Measurements from ENCODE around the gene CDK5RAP1.

CDK5RAP1 gene

DNA sequence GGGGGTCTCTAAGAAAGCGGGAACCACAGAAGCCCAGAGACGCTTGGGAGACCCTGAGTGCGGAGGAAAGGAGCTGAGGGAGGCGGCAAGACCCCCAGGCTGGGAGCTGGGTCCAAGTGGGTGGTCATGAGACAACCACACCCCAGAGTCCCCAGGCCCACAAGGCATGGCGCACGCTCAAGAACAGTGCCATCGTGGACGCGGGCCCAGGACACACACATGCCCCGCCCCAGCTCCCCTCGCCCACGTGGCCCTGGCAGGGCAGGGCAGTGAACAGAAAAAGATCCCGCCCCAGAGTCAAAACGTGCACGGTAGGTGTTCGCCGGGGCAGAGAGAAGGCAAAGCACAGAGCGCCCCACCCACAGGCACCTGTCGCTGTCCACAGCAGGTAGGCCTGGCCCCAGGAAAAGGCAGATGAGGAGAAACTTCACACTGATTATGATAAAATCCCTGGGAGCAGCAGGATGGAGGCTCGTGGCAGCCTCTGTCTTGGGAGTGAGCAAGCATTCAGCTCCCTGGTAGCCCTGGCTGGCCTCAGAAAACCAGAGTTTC lies 68.3 kb downstream of the CDK5RAP1 start:
- H3K9me2 ChIP-seq (replicated peaks; ENCODE audit: control insufficient read depth, low read length): no peaks in the 10 kb centered on the region
- no peaks in the 10 kb centered on the region for H3F3A ChIP-seq (ENCODE audit: control insufficient read depth, insufficient read depth)
- H4K20me1 ChIP-seq (ENCODE audit: control insufficient read depth, insufficient read depth, low read depth, low read length): no peaks in the 10 kb centered on the region
- no peaks in the 10 kb centered on the region for H3K4me1 ChIP-seq (ENCODE audit: control insufficient read depth, low read length)
- no peak overlapping the region for H3K4me2 ChIP-seq (ENCODE audit: low read length)
- H3K9me3 ChIP-seq (ENCODE audit: control insufficient read depth, insufficient read depth, low read length): no peaks in the 10 kb centered on the region
- no peak overlapping the region for H3K4me3 ChIP-seq (ENCODE audit: low read length)
- H3K27ac ChIP-seq (ENCODE audit: low read depth, low read length): no peak overlapping the region
- no peaks in the 10 kb centered on the region for H3K79me2 ChIP-seq (ENCODE audit: control insufficient read depth, low read length)
- TF ChIP-seq EZH2phosphoT487 (IDR thresholded peaks at IDR 0.05; ENCODE audit: borderline replicate concordance, low read length): no peak
- no peaks in the 10 kb centered on the region for H3K27me3 ChIP-seq (ENCODE audit: control insufficient read depth, low read length)
- no peaks in the 10 kb centered on the region for H3K36me3 ChIP-seq (ENCODE audit: control insufficient read depth, low read length)

DNA sequence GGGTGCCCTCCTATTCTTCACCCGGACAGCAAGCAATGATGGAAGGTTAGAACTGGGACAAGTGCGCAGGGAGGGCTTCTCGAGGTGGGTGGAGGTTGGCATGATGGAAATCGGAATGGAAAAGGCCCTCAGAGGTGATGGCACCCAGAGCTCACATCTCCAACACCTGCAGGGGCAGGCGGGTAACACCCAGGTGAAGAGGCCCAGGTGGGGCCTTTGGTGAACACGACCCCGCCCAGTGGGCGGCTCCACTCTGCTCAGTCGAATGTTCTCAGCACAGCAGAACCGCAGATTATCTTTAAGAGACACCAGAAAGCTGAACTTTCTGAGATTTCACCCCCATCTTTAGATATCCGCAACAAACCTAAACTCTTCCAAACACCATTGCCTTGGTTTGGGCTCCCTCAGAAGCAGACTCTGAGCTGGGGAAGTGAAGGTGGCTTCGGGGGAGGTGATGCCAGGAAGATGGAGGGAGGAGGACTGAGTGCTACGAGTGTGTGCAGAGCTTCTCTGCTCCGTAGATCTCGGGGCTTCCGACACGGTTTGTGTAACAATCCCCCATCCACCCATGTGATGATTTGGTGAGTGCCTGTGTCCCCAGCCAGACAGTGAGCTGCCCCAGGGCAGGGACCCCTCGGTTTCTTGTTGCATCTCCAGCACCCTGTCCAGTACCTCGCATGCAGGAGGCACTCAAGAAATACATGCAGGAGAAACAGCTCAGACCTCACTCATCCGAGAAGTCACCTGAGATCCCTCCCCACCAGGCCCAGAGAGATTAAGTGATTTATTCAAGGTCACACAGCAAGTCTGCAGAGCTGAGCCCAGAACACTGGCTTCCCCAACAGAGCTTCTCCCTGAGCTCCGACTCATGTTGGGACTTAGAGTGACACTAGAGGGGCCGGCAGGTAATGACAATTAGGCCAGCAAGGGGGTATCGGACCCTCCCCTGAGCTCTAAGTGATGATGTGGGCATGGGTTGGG lies 72.9 kb downstream of the CDK5RAP1 start:
- no peak for TF ChIP-seq EZH2phosphoT487 (IDR thresholded peaks at IDR 0.05; ENCODE audit: borderline replicate concordance, low read length)
- no peak for TF ChIP-seq CTCF (IDR thresholded peaks at IDR 0.05; ENCODE audit: low read depth, low read length, poor library complexity, severe bottlenecking)
- Histone ChIP-seq H3K9me3 (ENCODE audit: control insufficient read depth, insufficient read depth, low read length) (no peaks in the 10 kb centered on the region), H3K79me2 (ENCODE audit: control insufficient read depth, low read length) (no peaks in the 10 kb centered on the region), H4K20me1 (ENCODE audit: control insufficient read depth, insufficient read depth, low read depth, low read length) (no peaks in the 10 kb centered on the region), H3K36me3 (ENCODE audit: control insufficient read depth, low read length) (no peaks in the 10 kb centered on the region), H3K4me1 (ENCODE audit: control insufficient read depth, low read length) (peaks cover 3% of the 10 kb centered on the region; the same call in 1 of the 2 replicates), H3F3A (ENCODE audit: control insufficient read depth, insufficient read depth) (no peaks in the 10 kb centered on the region), H3K4me2 (ENCODE audit: low read length) (no peak overlapping the region), H3K9me2 (replicated peaks; ENCODE audit: control insufficient read depth, low read length) (no peaks in the 10 kb centered on the region), H3K4me3 (ENCODE audit: low read length) (no peak overlapping the region), H3K27me3 (ENCODE audit: control insufficient read depth, low read length) (peaks cover 17% of the 10 kb centered on the region), H3K27ac (ENCODE audit: low read depth, low read length) (no peak overlapping the region)

DNA sequence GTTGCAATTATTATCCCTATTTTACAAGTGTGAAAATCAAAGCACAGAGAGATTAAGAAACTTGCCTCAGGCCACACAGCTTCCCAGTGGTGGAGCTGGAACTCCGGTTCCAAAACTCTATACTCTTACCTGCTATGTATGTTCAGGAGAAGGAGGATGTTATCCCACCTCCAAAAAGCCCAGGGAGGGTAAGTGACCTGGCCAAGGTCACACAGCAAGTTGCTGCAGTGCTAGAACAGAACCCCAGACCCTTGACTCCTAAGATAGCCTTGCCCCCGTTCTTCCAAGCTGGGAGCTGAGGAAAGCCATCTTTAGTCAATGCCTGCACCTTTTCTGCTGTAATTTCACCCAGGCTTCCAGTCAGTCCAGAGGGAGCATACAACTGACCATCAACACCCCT lies 76.0 kb downstream of the CDK5RAP1 start:
- Histone ChIP-seq H3F3A (ENCODE audit: control insufficient read depth, insufficient read depth) (no peaks in the 10 kb centered on the region), H3K9me3 (ENCODE audit: control insufficient read depth, insufficient read depth, low read length) (no peaks in the 10 kb centered on the region), H3K4me3 (ENCODE audit: low read length) (no peak overlapping the region), H3K9me2 (replicated peaks; ENCODE audit: control insufficient read depth, low read length) (no peaks in the 10 kb centered on the region), H3K79me2 (ENCODE audit: control insufficient read depth, low read length) (no peaks in the 10 kb centered on the region), H3K27me3 (ENCODE audit: control insufficient read depth, low read length) (peaks cover 17% of the 10 kb centered on the region), H3K4me2 (ENCODE audit: low read length) (no peak overlapping the region), H3K36me3 (ENCODE audit: control insufficient read depth, low read length) (no peaks in the 10 kb centered on the region), H4K20me1 (ENCODE audit: control insufficient read depth, insufficient read depth, low read depth, low read length) (no peaks in the 10 kb centered on the region), H3K4me1 (ENCODE audit: control insufficient read depth, low read length) (peaks cover 3% of the 10 kb centered on the region; the same call in 1 of the 2 replicates), H3K27ac (ENCODE audit: low read depth, low read length) (no peak overlapping the region)
- no peak for TF ChIP-seq EZH2phosphoT487 (IDR thresholded peaks at IDR 0.05; ENCODE audit: borderline replicate concordance, low read length)

GRCh38 chr20:33323236-33323635 lies 78.1 kb downstream of the CDK5RAP1 start:
- Histone ChIP-seq H3K4me2 (ENCODE audit: low read length) (no peak overlapping the region), H4K20me1 (ENCODE audit: control insufficient read depth, insufficient read depth, low read depth, low read length) (no peaks in the 10 kb centered on the region), H3K79me2 (ENCODE audit: control insufficient read depth, low read length) (no peaks in the 10 kb centered on the region), H3F3A (ENCODE audit: control insufficient read depth, insufficient read depth) (no peaks in the 10 kb centered on the region), H3K9me3 (ENCODE audit: control insufficient read depth, insufficient read depth, low read length) (no peaks in the 10 kb centered on the region), H3K27ac (ENCODE audit: low read depth, low read length) (no peak overlapping the region), H3K27me3 (ENCODE audit: control insufficient read depth, low read length) (peaks cover 17% of the 10 kb centered on the region), H3K9me2 (replicated peaks; ENCODE audit: control insufficient read depth, low read length) (no peaks in the 10 kb centered on the region), H3K36me3 (ENCODE audit: control insufficient read depth, low read length) (no peaks in the 10 kb centered on the region), H3K4me3 (ENCODE audit: low read length) (no peak overlapping the region), H3K4me1 (ENCODE audit: control insufficient read depth, low read length) (peaks cover 3% of the 10 kb centered on the region; the same call in 1 of the 2 replicates)
- TF ChIP-seq CTCF (IDR thresholded peaks at IDR 0.05; ENCODE audit: low read depth, low read length, poor library complexity, severe bottlenecking) (no peak), EZH2phosphoT487 (IDR thresholded peaks at IDR 0.05; ENCODE audit: borderline replicate concordance, low read length) (no peak)
